MCF 10A (cell line): ENCODE measurements around the gene EFCAB14. TPM values are rescaled to one million over a fixed set of nuclear protein-coding genes. Genes with fewer than 3 reads are reported as not detected.

Experiments
- BruUV-seq: library from RNA; stranded (reverse); fragments of 400-500 nt; replicated peaks from 2 replicates; lab custom pipeline; 2021; lab: Mats Ljungman, UMichigan
- CTCF ChIA-PET: fragments of 300-600 bp; sonication (Branson Sonifier 250); formaldehyde crosslinking; extraction: SDS; loops from one replicate; lab custom pipeline; 2021; ENCODE audit warnings: antibody characterized with exemption, inconsistent platforms; lab: Yijun Ruan, JAX
- POLR2A ChIA-PET: fragments of 300-600, 350-650 bp; sonication (Branson Sonifier 250); formaldehyde crosslinking; extraction: SDS; loops from one replicate; lab custom pipeline; 2020; ENCODE audit warnings: antibody characterized with exemption, inconsistent platforms; lab: Yijun Ruan, JAX
- DNase-seq: peaks from one replicate; pipeline ENCODE4 v3.0.0-alpha.2; 2018; ENCODE audit not compliant: unreplicated experiment
- H3K27ac Mint-ChIP-seq: one replicate; pipeline ENCODE4 v1.8.0; 2022; ENCODE audit warnings: mild to moderate bottlenecking, low read depth, mixed read lengths; ENCODE audit not compliant: unreplicated experiment
- H3K27me3 Mint-ChIP-seq: one replicate; pipeline ENCODE4 v1.8.0; 2022; ENCODE audit warnings: mixed read lengths; ENCODE audit not compliant: insufficient read depth, unreplicated experiment
- H3K36me3 Mint-ChIP-seq: one replicate; pipeline ENCODE4 v1.8.0; 2022; ENCODE audit warnings: mild to moderate bottlenecking, moderate library complexity, mixed read lengths; ENCODE audit not compliant: insufficient read depth, unreplicated experiment
- H3K4me1 Mint-ChIP-seq: one replicate; pipeline ENCODE4 v1.8.0; 2022; ENCODE audit warnings: mixed read lengths; ENCODE audit not compliant: insufficient read depth, unreplicated experiment
- H3K4me3 Mint-ChIP-seq: one replicate; pipeline ENCODE4 v1.8.0; 2022; ENCODE audit warnings: mild to moderate bottlenecking, moderate library complexity, mixed read lengths; ENCODE audit not compliant: unreplicated experiment
- H3K9me3 Mint-ChIP-seq: one replicate; pipeline ENCODE4 v1.8.0; 2022; ENCODE audit warnings: mixed read lengths; ENCODE audit not compliant: unreplicated experiment
- intact Hi-C: fragments of 100-400 bp; cut with micrococcal nuclease; formaldehyde crosslinking; loops from 2 replicates; pipeline ENCODE4 v1.14.1; 2022
- total RNA-seq: library from RNA; stranded (reverse); gene quantifications from 2 replicates; pipeline ENCODE4 v1.2.3, GENCODE V29; 2022
- TF ChIP-seq, protein P1 (sequence below): fragments of 200-600 bp; IDR thresholded peaks from one replicate; pipeline ENCODE4 v1.8.0; 2022; ENCODE audit warnings: antibody characterized with exemption, mild to moderate bottlenecking; ENCODE audit not compliant: unreplicated experiment

EFCAB14 gene
- total RNA-seq, 1 experiment from 2014 or later, result 33.9 TPM

DNA sequence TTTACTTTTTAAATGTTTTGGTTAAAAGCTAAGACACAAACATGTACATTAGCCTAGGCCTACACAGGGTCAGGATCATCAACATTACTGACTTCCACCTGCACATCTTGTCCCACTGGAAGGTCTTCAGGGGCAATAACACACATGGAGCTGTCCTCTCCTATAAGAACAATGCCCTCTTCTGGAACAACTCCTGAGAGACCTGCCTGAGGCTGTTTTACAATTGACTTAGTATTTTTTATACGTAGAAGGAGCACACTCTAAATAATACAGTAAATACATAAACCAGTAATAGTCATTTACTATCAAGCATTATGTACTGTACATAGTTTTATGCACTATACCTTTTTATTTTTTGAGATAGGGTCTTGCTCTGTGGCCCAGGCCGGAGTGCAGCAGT lies 88.2 kb downstream of the EFCAB14 start:
- intact Hi-C loops, result no loop called here
- no peak overlapping the region for H3K4me3 Mint-ChIP-seq
- TF ChIP-seq, protein P1, sequence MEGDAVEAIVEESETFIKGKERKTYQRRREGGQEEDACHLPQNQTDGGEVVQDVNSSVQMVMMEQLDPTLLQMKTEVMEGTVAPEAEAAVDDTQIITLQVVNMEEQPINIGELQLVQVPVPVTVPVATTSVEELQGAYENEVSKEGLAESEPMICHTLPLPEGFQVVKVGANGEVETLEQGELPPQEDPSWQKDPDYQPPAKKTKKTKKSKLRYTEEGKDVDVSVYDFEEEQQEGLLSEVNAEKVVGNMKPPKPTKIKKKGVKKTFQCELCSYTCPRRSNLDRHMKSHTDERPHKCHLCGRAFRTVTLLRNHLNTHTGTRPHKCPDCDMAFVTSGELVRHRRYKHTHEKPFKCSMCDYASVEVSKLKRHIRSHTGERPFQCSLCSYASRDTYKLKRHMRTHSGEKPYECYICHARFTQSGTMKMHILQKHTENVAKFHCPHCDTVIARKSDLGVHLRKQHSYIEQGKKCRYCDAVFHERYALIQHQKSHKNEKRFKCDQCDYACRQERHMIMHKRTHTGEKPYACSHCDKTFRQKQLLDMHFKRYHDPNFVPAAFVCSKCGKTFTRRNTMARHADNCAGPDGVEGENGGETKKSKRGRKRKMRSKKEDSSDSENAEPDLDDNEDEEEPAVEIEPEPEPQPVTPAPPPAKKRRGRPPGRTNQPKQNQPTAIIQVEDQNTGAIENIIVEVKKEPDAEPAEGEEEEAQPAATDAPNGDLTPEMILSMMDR, result no peak
- no peaks in the 10 kb centered on the region for H3K27me3 Mint-ChIP-seq
- POLR2A ChIA-PET, result interaction anchor here (0.7 to 2.4 kb wide), 5 partner anchors 12 to 16 kb away, joined by 3 to 10 read pairs (median 3); partner anchors contain the start of gene MOB3C
- no peaks in the 10 kb centered on the region for H3K9me3 Mint-ChIP-seq
- CTCF ChIA-PET, result interaction anchor here (0.8 kb wide), 1 partner anchor 17 kb away, joined by 4 read pairs; no protein-coding TSS in a partner anchor
- no peaks in the 10 kb centered on the region for H3K4me1 Mint-ChIP-seq
- no TSS peak for BruUV-seq
- no peak for DNase-seq
- H3K27ac Mint-ChIP-seq, result no peak overlapping the region
- peaks cover 39% of the 10 kb centered on the region for H3K36me3 Mint-ChIP-seq

Other genes starting within 250 kb of the EFCAB14 start
- gene DMBX1, start 229.3 kb downstream of the EFCAB14 start, total RNA-seq, result not detected in 2 replicates
- not detected in 2 replicates for gene KNCN, start 167.5 kb downstream of the EFCAB14 start, total RNA-seq
- gene MKNK1, start 114.8 kb downstream of the EFCAB14 start, total RNA-seq, result 25.6 and 33.7 TPM in 2 replicates
- gene MOB3C, start 102.3 kb downstream of the EFCAB14 start, total RNA-seq, result 5.8 and 5.9 TPM in 2 replicates
- 43.2 and 44.1 TPM in 2 replicates for gene ATPAF1, start 50.8 kb downstream of the EFCAB14 start, total RNA-seq
- gene TEX38, start 47.3 kb downstream of the EFCAB14 start, total RNA-seq, result not detected in 2 replicates
- gene CYP4B1, start 79.9 kb upstream of the EFCAB14 start, total RNA-seq, result 5.9 and 10.1 TPM in 2 replicates
- gene CYP4A11, start 222.4 kb upstream of the EFCAB14 start, total RNA-seq, result not detected in 2 replicates